LNCaP clone FGC (cell line): ENCODE results near the gene SF3B5.
A peak's percentile ranks its signal among the peaks of the same experiment; 100 is the strongest.

ENCODE experiments used
- DNase-seq: peaks from one replicate; pipeline ENCODE4 v3.0.0-alpha.2; 2011; ENCODE audit warnings: low read depth
- H3K4me3 ChIP-seq: 2 replicates; pipeline ENCODE4 v1.5.1; 2011; ENCODE audit warnings: mild to moderate bottlenecking, low read depth, low read length, control low read depth
- CTCF ChIP-seq: IDR thresholded peaks from 2 replicates; pipeline ENCODE4 v1.5.1; 2012; ENCODE audit warnings: mild to moderate bottlenecking; ENCODE audit not compliant: control insufficient read depth, insufficient read depth; ENCODE audit errors: extremely low read depth

Gene SF3B5

DNA sequence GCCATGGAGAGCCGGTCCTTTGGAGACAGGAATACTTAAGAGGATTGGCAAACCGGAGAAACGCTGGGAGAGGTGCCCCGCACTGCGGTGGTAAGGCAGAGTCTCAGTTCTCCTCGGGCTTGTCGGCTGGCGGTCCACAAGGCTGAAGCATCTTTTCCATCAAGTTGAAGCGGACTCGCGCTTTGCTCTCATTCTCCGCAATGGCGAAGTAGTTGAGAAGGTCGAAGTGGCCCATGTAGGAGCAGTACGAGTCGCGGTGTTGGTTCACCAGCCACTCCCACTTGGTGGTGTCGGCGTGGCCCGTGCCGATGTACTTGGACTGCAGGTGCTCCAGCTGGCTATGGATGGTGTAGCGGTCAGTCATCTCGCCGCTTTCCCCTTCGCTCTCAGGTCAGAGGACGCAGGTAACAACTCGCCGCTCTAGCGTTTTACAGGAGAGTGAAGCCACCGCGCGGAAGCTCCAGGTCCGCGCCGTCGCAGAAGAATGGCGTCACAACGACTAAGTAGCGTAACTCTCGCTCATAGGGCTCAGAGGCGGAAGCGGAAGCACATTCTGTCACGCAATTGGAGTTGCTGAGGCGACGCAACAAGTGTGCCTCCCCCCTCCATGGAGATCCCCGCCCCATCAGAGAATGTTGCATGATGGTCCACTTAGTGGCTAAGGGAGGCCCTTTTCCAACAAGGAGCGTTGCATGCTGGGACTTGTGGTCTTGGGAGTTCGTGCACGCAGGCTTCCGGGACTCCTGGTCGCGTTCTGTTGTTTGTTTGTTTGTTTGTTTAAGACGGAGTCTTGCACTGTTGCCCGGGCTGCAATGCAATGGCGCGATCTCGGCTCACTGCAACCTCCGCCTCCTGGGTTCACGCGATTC lies at the start of gene SF3B5:
SF3B5 (minus strand) TSS at position 440 of the 869 bp plus-strand sequence; CDS start at position 364, 76 bp downstream.
- H3K4me3 ChIP-seq, result peak within 1 kb of the TSS; percentile 91
- TF ChIP-seq CTCF, result no peak
- peak; percentile 100 for DNase-seq

DNA sequence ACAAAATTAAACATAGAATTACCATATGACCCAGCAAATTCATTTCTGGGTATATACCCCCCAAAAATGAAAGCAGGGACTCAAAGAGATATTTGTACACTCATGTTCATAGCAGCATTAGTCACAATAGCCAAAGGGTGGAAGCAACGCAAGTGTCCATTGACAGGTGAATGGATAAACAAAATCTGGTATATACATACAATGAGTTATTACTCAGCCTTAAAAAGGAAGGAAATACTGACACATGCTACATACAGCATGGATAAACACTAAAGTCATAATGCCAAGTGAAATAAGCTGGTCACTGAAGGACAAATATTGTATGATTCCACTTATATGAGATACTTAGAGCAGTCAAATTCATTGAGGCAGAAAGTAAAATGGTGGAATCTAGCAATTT lies 49.6 kb upstream of the SF3B5 start:
- no peak overlapping the region for H3K4me3 ChIP-seq
- TF ChIP-seq CTCF, result no peak
- no peak for DNase-seq

DNA sequence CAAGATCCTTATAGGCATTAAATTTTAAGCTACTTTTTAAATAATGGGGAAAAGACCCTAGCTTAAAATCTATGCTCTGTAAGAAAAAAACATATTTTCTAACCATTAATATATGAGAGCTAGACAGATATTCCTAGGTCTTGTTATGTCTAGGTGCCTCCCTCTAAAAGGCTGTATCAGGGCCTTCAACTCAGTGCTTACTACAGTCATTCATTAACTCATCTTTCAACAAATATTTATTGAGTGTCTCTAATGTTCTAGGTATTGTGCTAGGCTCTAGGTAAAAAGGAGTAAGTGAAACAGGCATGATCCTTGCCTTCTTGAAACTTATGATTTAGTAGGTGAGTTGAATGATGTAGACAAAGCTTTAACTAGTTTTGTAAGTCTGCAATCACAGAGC lies 48.5 kb upstream of the SF3B5 start:
- no peak for TF ChIP-seq CTCF
- H3K4me3 ChIP-seq, result no peak overlapping the region
- no peak for DNase-seq

DNA sequence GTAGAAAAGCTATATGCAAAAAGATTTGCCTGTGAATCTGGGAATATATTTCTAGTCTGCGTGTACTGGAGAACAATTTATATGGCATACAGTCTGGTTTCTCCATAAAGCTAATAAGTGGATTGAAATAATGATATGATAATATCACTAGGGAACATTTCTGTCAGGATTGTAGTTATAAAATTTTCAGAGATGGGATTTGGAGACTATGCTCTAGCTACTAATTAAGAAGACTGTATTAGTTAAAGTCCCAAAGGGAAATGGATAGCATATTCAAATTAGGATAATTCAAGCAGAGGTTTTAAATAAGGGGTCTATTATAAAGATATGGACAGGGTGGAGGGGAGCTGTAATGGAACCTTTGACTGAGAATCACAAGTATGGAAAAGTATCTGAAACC lies 47.7 kb upstream of the SF3B5 start:
- no peak for DNase-seq
- H3K4me3 ChIP-seq, result no peak overlapping the region
- no peak for TF ChIP-seq CTCF

DNA sequence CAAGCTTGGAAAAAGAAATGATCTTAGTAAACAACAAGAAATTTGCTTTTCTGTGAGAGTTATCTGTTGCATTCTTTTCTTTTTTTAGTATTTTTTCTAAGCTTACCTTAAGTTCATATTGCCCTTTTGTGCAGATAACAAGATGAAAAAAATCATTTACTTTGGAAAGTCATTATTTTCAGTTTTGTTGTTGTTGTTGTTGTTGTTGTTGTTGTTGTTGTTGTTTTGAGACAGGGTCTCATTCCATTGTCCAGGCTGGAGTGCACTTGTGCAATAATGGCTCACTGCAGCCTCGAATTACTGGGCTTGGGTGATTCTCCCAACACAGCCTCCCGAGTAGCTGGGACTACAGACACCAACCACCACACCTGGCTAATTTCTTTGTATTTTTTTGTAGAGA lies 46.1 kb upstream of the SF3B5 start:
- H3K4me3 ChIP-seq, result no peak overlapping the region
- TF ChIP-seq CTCF, result no peak
- DNase-seq, result no peak

GRCh38 chr6:144140867-144141266 lies 45.5 kb upstream of the SF3B5 start:
- no peak overlapping the region for H3K4me3 ChIP-seq
- no peak for TF ChIP-seq CTCF
- DNase-seq, result no peak

DNA sequence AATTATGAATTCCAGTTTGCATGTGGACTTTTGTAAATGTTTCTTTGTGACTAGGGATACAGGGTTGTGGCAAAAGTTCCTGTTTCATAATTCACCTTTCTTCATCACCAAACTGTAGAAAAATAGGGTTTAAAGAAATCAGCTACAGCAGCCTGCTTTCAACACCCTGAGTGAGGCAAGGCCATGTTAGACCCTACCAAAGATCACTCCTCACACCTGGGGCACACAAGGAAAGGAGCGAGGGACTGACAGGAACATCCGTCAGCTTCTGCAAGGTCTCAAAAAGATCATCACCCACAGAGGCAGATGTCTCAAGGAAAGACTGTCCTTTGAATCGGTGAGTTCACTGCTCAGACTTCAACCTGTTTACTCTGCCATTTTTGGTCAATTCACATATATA lies 44.4 kb upstream of the SF3B5 start:
- DNase-seq, result no peak
- no peak for TF ChIP-seq CTCF
- H3K4me3 ChIP-seq, result no peak overlapping the region
